Rectal smooth muscle tissue (tissue), 1 donor: ENCODE data around the gene DMBX1.

ENCODE experiments used
- H3K27ac ChIP-seq: one replicate; pipeline ENCODE4 v1.7.0; 2013; ENCODE audit warnings: low read depth, low read length, inconsistent platforms
- H3K27me3 ChIP-seq: one replicate; pipeline ENCODE4 v1.7.0; 2013; ENCODE audit warnings: low read length; ENCODE audit not compliant: control insufficient read depth, insufficient read depth
- H3K36me3 ChIP-seq: one replicate; pipeline ENCODE4 v1.7.0; 2013; ENCODE audit warnings: low read length; ENCODE audit not compliant: control insufficient read depth, insufficient read depth
- H3K4me1 ChIP-seq: one replicate; pipeline ENCODE4 v1.7.0; 2013; ENCODE audit warnings: low read length; ENCODE audit not compliant: control insufficient read depth, insufficient read depth
- H3K4me3 ChIP-seq: one replicate; pipeline ENCODE4 v1.7.0; 2013; ENCODE audit warnings: low read length
- H3K9ac ChIP-seq: one replicate; pipeline ENCODE4 v1.7.0; 2013; ENCODE audit warnings: low read length

The DMBX1 gene

DNA sequence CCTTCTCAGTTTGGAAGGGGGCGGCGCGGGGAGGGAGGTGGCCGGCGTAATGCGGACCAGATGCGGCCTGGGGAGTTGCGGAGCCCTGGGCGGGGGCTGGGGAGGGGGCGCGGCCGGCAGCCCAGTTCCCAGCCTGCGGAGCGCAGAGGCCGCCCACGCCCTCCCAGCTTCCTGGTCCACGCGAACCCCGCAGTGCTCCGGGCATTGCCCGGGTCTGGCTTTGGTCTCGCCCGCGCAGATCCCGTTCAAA is 695 bp downstream of the DMBX1 start:
- no peak overlapping the region for H3K27ac ChIP-seq
- no peak overlapping the region for H3K4me3 ChIP-seq
- H3K9ac ChIP-seq, result no peak overlapping the region
- no peaks in the 10 kb centered on the region for H3K36me3 ChIP-seq
- H3K27me3 ChIP-seq, result peaks cover 61% of the 10 kb centered on the region
- no peaks in the 10 kb centered on the region for H3K4me1 ChIP-seq

DNA sequence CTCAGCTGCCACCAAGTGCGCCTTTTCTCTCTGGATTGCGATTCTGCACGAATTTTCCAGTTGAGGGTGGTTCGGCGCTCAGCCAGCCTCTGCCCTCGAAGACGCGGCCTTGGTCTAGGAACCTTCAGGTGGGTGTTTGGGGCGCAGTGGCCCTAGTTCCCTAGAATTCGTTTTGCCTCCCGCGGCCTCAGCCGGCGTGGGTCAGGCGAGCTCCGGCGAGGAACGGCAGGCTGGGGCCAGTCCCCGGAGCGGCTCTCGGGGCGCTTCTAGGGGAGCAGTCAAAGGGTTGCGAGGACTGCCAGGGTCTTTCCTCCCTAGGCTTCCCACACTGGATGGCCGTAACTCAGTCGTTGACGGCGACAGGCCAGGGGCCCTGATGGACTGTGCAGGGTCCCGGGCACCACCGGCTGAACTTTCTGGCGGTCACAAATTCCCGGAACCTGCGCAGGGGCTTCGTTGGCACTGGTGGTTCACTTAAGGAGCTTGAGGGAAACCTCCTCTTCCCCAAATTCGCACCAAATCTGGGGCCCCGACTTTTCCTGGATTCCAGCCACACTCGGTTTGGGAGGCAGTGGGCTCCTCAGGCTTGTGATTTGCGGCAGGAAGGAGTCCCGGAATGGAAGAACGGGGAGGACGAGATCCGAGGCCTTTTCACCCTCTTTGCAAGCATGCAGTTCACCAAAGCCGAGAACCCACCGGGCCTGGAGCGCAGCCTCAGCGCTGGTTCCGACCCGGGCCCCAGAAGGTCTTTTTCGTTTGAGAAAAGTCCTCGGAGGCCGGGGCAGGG is 1.2 kb downstream of the DMBX1 start:
- Histone ChIP-seq H3K27me3 (peaks cover 59% of the 10 kb centered on the region), H3K27ac (no peak overlapping the region), H3K9ac (no peak overlapping the region), H3K36me3 (no peaks in the 10 kb centered on the region), H3K4me3 (no peak overlapping the region), H3K4me1 (no peaks in the 10 kb centered on the region)

DNA sequence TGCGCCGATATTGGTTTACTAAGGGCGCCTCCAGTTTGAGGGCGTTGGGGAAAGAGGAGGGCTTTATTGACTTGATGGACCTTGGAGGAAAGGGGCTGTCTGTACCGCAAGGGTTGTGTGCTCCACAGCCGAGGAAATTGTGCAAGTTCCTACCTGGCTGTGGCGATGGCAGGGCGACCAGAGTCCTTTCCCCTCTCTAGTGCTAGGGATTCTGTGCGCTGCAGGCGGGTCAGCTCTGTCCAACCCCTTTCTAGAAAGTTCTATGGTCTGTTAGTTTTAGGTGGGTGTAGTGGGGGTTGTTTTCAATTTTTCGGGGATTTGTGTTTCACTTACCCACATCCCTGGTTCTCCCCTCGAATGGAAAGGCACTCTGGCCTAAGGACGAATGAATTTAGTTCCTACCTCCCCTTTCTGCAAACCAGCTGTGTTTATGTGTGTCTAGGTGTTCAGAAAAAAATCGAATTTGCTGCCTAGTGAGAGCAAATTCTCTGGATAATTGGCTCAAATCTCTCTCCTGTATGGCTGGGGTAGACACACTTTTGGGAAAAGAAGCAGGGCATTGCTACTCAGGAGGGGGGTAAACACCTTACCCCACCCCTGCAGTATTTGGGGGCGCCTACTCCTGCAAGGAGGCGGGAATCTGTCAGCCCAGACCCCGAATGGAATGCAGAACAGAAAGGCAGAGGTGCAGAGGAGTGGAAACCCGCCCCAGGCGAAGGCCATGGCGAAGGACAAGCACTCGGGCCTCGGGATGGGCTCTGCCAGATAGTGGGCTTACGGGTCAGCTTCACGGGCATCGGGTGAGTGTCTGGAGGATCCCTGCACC is 2.0 kb downstream of the DMBX1 start:
- Histone ChIP-seq H3K4me1 (no peaks in the 10 kb centered on the region), H3K4me3 (no peak overlapping the region), H3K36me3 (no peaks in the 10 kb centered on the region), H3K27me3 (peaks cover 51% of the 10 kb centered on the region), H3K27ac (no peak overlapping the region), H3K9ac (no peak overlapping the region)

- Histone ChIP-seq H3K27ac (no peak overlapping the region), H3K9ac (no peak overlapping the region), H3K4me1 (no peaks in the 10 kb centered on the region), H3K27me3 (peaks cover 50% of the 10 kb centered on the region), H3K36me3 (no peaks in the 10 kb centered on the region), H3K4me3 (no peak overlapping the region)
Measured at GRCh38 chr1:46492269-46492853, 2.7 kb downstream of the DMBX1 start.

DNA sequence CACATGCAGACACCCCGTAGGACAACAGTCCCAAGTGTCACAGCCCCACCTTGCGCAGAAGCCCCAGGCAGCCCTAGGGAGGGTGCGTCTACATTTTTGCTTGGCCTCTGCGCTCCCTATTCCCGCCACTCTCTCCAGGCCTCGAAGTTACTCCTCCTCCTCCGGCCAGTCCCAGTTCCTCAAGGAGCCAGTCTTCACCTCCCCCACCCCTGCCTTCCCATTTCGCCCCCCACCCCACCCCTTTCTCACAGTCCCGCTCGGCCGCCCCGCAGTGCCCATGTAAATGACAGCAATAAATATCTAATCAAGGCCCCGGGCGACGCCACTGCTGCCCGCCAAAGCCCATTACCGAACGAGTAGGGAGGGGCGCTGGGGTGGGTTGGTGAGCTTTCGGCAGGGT is 3.2 kb downstream of the DMBX1 start:
- no peaks in the 10 kb centered on the region for H3K4me1 ChIP-seq
- H3K4me3 ChIP-seq, result no peak overlapping the region

DNA sequence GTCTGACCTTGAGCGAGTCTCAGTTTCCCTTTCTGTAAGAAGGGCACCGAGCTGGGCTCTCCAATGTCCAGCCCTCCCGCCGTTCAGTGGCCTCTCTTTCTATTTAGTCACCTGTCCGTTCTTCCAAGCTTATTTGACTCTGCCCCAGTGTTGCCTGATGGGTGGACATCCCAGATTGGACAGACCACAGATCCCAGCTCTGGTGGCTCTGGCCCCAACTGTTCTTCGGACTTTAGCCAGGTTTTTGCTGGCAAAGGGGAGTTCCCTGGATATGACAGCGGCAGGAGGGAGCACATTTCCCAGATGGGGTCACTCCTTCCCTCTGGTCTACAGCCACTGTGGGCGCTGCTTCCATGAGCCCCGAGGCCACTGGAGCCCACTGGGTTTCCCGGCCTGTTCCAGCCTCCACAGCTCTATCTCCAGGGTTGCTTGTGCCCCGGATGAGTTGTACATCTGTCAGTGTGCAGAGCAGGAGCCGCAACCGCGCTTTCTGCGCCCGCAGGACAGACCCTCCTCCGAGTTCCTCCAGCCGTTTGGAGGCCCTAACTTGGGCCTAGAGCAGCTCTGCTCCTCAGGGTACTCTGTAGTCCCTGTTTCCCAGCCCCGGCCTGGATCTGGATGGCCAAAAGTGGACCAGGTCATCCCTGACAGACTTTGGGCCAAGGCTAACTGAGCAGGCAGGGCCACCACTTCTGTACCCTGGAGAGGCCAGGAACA is 3.8 kb downstream of the DMBX1 start:
- Histone ChIP-seq H3K4me1 (no peaks in the 10 kb centered on the region), H3K36me3 (no peaks in the 10 kb centered on the region), H3K4me3 (no peak overlapping the region), H3K9ac (no peak overlapping the region), H3K27ac (no peak overlapping the region), H3K27me3 (peaks cover 47% of the 10 kb centered on the region)

More for the DNA sequence above, 3.2 kb downstream of the DMBX1 start:
- Histone ChIP-seq H3K9ac (no peak overlapping the region), H3K27me3 (peaks cover 50% of the 10 kb centered on the region), H3K27ac (no peak overlapping the region), H3K36me3 (no peaks in the 10 kb centered on the region)

GRCh38 chr1:46494910-46495309 is 5.3 kb downstream of the DMBX1 start:
- H3K27ac ChIP-seq, result no peak overlapping the region
- H3K9ac ChIP-seq, result no peak overlapping the region
- H3K27me3 ChIP-seq, result peaks cover 35% of the 10 kb centered on the region
- H3K4me3 ChIP-seq, result no peak overlapping the region
- H3K36me3 ChIP-seq, result no peaks in the 10 kb centered on the region
- no peaks in the 10 kb centered on the region for H3K4me1 ChIP-seq

DNA sequence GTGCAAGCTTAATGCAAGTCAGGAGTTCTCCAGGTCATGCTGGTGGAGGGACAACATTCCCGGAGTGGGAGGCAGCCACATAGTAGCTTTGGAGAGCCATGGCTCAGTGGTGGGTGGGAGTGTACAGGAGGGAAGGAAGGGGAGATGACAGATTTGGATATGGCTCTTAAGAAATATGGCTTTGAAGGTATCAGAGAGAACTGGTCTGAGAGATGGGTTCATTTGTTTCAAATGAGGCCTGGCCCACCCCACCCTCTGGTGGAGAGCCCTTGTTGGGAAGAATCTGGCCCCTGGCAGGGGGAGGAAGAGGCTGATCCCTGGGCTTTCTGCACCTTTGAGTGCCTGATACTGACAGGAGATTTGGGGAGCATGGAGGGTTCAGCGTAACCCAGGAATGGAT is 6.1 kb downstream of the DMBX1 start:
- no peak overlapping the region for H3K4me3 ChIP-seq
- H3K9ac ChIP-seq, result no peak overlapping the region
- peaks cover 27% of the 10 kb centered on the region for H3K27me3 ChIP-seq
- H3K27ac ChIP-seq, result no peak overlapping the region
- no peaks in the 10 kb centered on the region for H3K36me3 ChIP-seq
- H3K4me1 ChIP-seq, result no peaks in the 10 kb centered on the region

DNA sequence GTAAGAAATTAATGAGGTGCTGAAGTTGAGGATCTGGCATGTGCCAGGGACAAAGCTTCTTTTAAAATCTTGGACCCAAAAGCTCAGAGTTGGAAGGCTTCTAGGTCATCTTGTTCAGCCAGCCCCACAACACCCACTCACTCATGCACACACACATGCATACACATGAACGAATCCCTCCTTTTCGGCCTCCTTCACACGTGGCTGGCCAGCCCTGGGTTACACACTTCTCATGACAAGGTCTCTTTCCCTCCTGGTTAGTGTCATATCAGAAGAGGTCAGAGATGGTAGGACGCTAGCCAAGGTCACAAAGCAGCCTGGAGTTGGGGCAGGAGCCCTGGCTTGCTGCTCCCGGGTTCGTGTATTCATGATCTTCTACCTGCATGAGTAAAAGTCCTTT is 6.9 kb downstream of the DMBX1 start:
- H3K36me3 ChIP-seq, result no peaks in the 10 kb centered on the region
- H3K4me1 ChIP-seq, result no peaks in the 10 kb centered on the region
- peaks cover 22% of the 10 kb centered on the region for H3K27me3 ChIP-seq
- H3K4me3 ChIP-seq, result no peak overlapping the region
- H3K27ac ChIP-seq, result no peak overlapping the region
- H3K9ac ChIP-seq, result no peak overlapping the region

GRCh38 chr1:46497020-46497419 is 7.4 kb downstream of the DMBX1 start:
- Histone ChIP-seq H3K36me3 (no peaks in the 10 kb centered on the region), H3K27me3 (peaks cover 17% of the 10 kb centered on the region), H3K27ac (no peak overlapping the region), H3K9ac (no peak overlapping the region), H3K4me1 (no peaks in the 10 kb centered on the region), H3K4me3 (no peak overlapping the region)

GRCh38 chr1:46497665-46498064 is 8.0 kb downstream of the DMBX1 start:
- Histone ChIP-seq H3K27me3 (peaks cover 11% of the 10 kb centered on the region), H3K4me3 (no peak overlapping the region), H3K4me1 (no peaks in the 10 kb centered on the region), H3K9ac (no peak overlapping the region), H3K27ac (no peak overlapping the region), H3K36me3 (no peaks in the 10 kb centered on the region)

- H3K9ac ChIP-seq, result no peak overlapping the region
- H3K4me1 ChIP-seq, result no peaks in the 10 kb centered on the region
- no peaks in the 10 kb centered on the region for H3K36me3 ChIP-seq
- no peaks in the 10 kb centered on the region for H3K27me3 ChIP-seq
- no peak overlapping the region for H3K27ac ChIP-seq
- H3K4me3 ChIP-seq, result no peak overlapping the region
Measured at GRCh38 chr1:46501528-46501927, 11.9 kb downstream of the DMBX1 start.
